HFF-Myc (cell line): ENCODE data around the gene EPB41L4A.

Experiments
- DNase-seq: peaks from one replicate; pipeline ENCODE4 v3.0.0-alpha.2; 2011; ENCODE audit warnings: low read depth; ENCODE audit errors: extremely low read depth
- H3K4me3 ChIP-seq: replicated peaks from 2 replicates; pipeline ENCODE4 v1.5.1; 2011; ENCODE audit warnings: low read depth, mild to moderate bottlenecking, control low read depth, low read length
- CTCF ChIP-seq: IDR thresholded peaks from 2 replicates; pipeline ENCODE4 v1.5.1; 2012; ENCODE audit warnings: mild to moderate bottlenecking, low read depth, low read length, control low read depth; ENCODE audit errors: missing control alignments

Gene EPB41L4A

GRCh38 chr5:112356178-112356956, 62.7 kb downstream of the EPB41L4A start:
- TF ChIP-seq CTCF = no peak
- no peak overlapping the region for H3K4me3 ChIP-seq
- no peak for DNase-seq

- DNase-seq = no peak
- TF ChIP-seq CTCF = no peak
- H3K4me3 ChIP-seq = no peak overlapping the region
Observed at GRCh38 chr5:112355058-112355685, 63.9 kb downstream of the EPB41L4A start.

GRCh38 chr5:112353678-112354077, 65.4 kb downstream of the EPB41L4A start:
- DNase-seq = no peak
- TF ChIP-seq CTCF = no peak
- H3K4me3 ChIP-seq = no peak overlapping the region

GRCh38 chr5:112351225-112351624, 67.9 kb downstream of the EPB41L4A start:
- TF ChIP-seq CTCF = no peak
- DNase-seq = no peak
- H3K4me3 ChIP-seq = no peak overlapping the region

GRCh38 chr5:112350626-112351025, 68.5 kb downstream of the EPB41L4A start:
- TF ChIP-seq CTCF = no peak
- H3K4me3 ChIP-seq = no peak overlapping the region
- no peak for DNase-seq

- no peak overlapping the region for H3K4me3 ChIP-seq
- TF ChIP-seq CTCF = no peak
- no peak for DNase-seq
Observed at GRCh38 chr5:112349371-112349770, 69.7 kb downstream of the EPB41L4A start.

GRCh38 chr5:112348915-112349314, 70.2 kb downstream of the EPB41L4A start:
- TF ChIP-seq CTCF = no peak
- no peak for DNase-seq
- H3K4me3 ChIP-seq = no peak overlapping the region
